NCI-H446 (cell line): ENCODE measurements around the gene MOB1A.
"Not testable (repeated sequence)": the region's sequence is repeated elsewhere in the genome, so short reads cannot be mapped to it uniquely, and the experiment has no call there.

Source experiments
- DNase-seq, 2 experiments: peaks; one replicate each; lab custom pipeline; 2025; lab: John Stamatoyannopoulos, UW

The MOB1A gene

DNA sequence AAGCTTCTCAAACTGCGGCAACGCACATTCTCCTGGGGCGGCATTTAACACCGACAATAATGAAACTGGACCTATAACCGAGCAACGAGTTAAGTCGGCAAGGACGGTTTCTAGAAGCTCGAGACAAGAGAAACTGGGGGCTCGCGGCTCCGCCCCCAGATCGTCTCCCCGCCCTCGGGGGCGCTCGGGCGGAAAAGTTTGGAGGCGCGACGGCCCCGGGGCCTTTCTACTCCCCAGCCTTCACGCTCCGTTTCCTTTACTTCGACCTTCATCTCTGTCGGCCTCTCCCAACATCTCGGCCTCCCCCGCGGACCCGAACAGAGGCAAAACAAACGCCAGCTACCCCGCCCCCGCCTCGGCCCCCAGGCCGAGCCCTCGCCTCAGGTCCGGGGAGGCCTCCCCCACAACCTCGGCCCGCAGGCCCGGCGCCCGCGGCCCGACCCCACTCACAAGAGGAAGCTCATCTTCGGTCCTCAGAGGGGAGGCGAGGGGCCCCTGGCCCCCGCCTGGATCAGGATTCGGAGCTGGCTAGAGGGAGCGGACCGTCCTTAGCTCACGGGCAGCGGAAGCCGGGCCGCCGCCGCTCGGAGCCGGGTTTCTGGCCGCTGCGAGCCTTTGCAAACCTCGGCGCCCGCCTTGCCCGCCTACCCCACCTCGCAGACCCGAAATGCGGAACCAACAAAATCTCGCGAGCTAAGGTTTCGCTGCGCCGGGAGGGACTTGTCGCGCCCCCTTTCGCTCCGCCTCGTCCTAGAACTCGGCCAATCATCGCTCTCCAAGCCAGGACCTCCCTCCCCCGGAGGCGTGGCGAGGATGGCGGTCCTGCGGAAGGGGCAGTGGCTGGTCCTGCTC lies at the start of gene MOB1A:
Gene MOB1A (minus strand): TSS at position 669 of the 852 bp plus-strand sequence. CDS start 205 bp downstream, at position 464.
- DNase-seq, result peak; percentile 96 to 98

DNA sequence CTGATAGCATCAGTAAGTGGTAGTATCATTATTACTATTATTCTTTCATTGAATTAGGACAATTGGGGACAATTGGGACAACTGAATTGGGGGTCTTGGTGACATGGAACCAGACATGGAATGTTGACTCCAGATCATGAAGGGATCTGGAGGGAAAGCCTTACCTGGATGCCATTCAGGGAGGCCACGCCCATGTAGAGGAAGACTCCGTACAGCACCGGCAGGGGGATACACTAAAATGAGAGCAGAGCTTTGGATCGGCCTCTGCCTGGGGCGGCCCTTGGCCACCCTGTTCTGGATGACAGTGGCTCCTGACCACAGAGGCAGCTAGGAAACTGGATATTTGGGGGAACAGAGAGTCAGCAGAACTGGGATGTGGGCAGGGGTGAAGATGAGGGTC lies 49.0 kb upstream of the MOB1A start:
- DNase-seq, result no peak

DNA sequence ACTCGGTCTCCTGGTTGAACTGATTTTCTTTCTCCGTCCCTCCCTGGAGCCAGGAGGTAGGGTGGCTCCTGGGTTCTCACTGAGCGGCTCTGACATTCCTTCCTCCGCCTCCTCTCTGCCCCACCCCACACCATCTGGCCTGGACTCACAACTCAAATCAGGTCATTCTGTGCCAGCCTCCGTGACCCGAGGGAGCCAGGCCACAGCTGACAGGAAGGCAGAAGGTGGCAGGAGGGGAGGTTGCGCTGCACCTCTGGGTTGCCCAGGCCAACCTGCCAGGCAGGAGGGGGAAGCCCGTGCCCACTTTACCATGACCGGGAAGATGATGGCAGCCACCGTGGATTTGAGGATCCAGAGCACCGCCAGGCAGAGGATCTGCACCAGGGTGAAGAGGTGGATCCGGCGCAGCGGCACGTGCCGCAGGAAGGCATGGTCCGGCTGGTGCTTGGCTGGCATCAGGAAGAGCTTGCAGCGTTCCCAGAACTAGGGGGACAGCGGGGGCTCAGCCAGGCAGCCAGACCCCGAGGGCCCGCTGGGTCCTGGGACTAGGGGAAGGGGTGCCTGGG lies 48.1 kb upstream of the MOB1A start:
- no peak for DNase-seq

DNA sequence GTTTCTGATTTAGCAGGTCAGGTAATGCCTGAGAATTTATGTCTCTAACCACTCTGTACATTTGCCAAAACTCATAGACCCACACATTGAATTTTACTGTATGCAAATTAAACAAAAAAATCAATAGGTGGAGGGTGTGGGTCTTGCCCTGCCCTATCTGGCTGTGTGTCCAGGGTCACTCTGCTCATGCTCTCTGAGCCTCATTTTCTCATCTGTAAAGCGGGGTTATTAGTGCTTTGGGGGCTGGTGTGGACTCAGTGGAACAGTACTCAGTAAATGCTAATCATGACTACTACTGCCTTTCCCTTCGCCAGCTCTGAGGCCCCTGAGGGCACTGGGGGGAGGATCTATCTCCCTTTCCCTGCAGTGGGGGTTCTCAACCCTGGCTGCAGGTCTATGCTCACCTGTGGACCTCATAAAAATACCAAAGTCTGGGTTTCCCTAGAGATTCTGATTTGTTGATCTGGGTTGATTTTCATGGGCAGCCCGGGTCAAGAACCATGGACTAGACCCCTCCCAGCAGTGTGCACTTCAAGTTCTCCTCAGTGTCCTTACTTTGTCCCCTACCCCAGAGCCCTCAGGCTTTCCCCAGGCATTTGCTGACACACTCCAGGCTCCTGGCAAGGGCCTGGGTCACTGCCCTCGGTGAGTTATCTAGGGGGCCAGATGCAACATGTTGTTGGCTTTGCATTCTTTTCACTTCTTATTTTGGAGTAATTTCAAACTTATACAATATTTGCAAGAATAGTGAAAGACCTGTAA lies 47.2 kb upstream of the MOB1A start:
- no peak for DNase-seq

DNA sequence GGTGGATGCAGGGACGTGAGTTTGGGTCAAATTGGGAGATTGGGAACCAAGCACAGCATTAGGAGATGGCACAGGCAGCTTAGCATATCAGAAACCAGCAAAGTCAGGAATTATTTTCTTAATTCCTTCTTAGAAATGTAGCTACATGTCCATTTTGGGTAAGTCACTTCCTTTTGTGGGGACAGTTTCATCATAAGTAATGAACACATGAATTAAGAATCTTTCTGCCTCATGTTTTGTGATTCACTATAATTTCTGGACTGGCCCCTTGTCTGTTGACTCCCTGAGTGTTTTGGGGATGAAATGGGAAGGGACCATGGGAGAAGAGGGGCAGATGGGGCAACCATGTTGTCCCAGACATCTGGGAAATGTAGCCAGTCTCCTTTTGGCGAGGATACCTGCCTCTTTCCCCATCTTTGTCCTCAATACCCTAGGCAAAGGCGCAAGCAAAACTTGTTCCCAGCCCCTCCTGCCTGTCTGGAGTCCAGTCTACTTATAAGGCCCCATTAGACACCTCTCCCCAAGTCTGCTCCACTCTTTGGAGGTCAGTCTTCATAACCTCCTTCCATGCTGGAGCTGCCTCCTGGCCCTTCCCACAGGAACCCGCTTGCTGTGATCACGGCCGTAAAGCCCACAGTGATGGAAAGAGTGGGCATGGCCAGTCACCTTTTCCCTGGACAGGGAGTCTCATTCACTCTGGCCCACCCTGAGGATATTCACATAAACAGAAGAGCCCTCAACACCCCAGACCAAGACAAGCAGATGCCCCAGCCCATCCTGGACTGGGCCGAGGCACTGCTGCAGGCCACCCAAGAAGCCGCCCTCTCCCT lies 45.5 kb upstream of the MOB1A start:
- no peak for DNase-seq

DNA sequence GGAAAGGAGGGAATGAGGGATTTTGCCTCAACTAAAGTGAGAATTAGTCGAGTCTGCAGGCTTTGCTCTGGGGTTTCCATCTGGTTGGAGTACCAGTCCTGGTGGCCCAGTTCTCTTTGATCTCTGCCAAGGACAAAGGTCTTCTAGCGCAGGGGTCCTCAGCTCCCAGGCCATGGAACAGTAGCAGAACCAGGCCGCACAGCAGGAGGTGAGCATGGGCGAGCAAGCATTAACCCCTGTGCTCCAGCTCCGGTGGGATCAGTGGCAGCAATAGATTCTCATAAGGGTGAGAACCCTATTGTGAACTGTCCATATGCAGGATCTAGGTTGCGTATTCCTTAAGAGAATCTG lies 43.6 kb upstream of the MOB1A start:
- DNase-seq, result no peak

DNA sequence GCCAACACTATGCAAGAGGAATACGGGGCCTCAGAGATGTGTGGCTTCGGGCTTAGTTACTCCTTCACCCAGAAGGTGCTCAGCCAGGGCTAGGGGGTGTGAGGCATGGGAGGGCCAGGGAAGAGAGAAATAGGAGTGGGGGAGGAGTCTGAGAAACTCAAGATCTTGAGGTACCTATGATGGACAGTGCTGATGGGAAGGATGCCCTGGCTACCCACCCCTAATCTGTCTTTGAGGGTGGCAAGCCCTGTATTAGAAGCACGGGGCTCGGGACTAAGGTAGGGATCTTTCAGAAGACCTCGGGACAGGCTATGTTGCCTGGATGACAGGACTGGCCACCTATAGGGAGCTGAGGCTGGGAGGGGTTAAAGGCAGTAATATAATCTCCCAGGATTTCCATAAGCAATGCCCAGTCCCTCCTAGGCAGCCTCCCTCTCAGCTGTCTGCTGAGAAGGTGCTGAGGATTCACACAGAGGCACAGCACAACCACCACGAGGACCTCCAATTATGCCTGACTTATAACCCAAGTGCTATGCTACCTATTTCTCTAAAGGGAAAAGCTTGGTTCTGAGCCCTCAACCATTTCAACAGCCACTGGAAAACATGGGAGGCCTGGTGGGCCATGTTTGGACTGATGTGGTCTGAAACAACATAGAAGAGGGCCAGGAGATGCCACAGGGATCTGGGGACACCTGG lies 43.1 kb upstream of the MOB1A start:
- DNase-seq, result no peak

DNA sequence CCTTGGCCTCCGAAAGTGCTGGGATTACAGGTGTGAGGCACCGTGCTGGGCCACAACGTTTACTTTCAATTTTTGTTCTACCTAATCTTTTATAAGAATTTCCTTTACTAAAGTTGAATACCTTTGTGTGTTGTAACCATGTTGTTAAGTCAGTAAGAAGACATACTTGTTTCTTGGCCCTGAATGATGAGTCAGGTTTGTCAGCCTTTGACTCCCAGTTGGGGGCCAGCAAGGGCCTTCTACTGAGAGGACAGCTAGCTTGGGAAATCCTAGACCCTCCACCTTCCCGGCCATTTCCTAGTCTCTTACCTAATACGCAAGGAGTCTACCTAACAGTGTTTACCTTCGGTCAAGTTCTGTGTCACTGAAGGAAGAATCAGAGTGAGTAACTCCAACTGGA lies 42.4 kb upstream of the MOB1A start:
- no peak for DNase-seq

DNA sequence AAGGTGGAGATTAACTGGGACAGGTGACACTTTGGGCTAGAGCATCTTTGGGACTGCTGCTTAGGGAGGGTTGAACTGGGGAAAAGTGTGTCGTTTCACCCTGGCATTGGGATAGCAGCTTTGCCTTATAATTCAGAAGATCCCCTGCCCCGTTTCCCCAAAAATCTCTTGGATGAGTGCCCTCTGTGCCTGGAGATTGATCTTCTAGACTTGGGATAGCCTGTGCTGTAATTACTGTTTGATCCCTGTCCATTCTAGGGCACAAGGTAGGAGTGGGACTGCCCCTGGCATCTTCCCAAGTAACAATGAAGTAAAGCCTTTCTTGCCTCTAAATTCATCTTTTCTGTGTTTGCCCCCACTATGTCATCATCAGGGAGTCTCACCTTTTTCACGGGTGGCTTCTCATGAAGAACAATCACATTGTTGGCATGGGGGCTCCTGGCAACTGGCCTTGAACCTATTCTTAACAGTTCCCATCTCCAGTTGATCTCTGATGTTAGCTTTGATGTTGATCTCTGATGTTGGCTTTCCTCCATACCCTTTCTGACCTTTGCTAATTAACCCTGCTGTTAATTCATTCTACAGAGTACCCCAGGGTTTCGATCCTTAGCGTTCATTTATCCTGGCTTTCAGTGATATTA lies 41.3 kb upstream of the MOB1A start:
- no peak for DNase-seq

DNA sequence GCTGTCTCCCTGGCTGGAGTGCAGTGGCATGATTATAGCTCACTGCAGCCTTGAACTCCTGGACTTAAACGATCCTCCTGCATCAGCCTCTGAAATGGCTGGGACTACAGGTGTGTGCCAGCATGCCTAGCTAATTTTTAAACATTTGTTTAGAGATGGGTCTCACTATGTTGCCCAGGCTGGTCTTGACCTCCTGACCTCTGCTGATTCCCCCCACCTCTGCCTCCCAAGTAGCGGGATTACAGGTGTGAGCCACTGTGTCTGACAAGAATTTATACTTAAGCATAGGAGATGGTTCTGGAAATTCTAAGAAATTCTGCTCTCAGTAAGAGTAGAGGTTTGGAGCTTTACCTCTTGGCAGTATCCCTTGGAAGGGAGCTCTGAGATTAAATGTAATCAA lies 38.0 kb upstream of the MOB1A start:
- no peak for DNase-seq

DNA sequence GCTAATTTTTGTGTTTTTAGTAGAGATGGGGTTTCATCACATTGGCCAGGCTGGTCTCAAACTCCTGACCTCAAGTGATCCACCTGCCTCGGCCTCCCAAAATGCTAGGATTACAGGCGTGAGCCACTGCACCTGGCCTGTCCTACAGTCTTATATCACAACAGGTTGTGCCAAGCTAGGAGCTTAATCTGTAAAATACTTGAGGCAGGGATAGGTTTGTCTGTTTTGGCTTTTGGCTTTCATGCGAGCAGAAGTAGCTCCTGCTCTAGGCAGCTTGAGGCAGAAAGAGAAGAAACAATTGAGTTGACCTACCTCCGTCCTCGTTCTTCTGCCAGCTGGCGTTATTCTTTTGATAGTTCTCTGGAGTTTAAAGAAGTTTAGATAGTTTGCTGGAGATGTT lies 37.1 kb upstream of the MOB1A start:
- not testable (repeated sequence) for DNase-seq

DNA sequence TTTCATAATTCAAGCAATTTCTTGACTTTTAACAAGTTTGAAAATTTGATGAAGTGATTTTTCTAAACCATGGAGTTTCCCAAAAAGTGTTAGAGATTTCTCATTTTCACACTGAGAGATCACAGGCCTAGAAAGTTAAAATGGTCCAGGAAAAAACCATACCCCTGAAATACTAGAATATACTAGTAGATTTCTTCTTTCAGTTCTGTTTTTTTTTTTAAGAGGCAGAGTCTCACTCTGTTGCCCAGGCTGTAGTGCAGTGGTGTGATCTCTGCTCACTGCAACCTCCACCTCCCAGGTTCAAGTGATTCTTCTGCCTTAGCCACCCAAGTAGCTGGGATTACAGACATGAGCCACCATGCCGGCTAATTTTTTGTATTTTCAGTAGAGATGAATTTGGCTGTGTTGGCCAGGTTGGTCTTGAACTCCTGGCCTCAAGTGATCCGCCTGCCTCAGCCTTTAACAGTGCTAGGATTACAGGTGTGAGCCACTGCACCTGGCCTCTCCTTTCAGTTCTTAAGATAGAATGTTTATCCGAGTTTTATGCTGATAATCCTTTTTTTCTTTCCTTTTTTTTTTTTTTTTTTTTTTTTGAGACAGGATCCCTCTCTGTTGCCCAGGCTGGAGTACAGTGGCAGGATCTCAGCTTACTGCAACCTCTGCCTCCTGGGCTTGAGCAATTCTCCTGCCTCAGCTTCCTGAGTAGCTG lies 34.2 kb upstream of the MOB1A start:
- DNase-seq, result no peak

DNA sequence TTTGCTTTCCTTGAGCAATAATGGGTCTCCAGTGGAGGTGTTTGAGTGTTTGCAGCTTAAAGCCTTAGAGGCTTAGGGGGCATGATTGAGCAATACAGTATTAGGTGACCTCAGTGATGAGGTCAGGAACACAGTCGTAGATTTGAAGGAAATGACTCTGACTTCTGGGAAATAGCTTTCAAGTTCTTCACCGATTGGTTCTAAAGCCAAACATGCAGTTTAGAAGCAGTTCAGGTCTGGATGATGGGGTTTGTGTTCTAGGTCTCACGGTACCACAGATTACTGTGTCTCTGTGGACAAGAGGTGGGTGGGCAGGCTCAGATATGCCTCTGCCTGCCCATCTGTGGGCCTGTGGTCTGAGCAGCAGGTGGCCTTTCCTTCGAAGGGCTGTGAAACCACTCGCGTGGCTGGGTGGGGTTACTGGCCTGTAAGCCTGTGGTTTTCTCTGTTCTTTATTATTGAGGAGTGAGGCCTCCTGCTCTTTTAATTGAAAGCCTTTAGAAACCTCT lies 27.6 kb upstream of the MOB1A start:
- DNase-seq, result no peak

DNA sequence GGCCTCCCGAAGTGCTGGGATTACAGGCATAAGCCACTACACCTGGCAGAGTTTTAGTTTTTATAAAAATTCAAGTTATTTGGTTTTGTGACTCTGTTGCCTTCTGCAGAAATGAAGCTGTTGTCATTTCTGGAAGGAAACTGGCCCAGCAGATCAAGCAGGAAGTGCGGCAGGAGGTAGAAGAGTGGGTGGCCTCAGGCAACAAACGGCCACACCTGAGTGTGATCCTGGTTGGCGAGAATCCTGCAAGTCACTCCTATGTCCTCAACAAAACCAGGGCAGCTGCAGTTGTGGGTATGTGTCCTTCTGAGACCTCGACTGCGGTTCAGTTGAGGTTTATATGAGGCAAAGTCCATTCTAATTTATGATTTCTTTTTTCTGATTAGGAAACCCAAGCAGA lies 26.9 kb upstream of the MOB1A start:
- DNase-seq, result no peak

DNA sequence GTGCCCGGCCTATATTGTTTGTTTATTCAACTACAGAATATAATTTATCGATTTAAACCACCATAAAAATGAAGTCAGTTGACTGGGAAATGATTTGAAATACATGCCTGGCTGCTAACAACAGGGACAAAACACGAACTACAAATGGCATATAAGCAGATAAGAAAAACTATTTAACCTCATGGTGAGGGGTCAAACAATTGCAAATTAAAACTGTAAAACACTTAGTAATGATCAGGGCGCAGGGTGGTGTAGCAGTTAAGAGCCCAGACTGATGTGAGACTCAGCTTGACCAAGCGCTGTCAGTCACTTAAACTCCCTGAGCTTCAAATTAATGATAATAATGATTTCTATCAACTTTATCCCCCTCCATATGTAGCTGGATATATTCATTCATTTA lies 26.4 kb upstream of the MOB1A start:
- DNase-seq, result no peak

DNA sequence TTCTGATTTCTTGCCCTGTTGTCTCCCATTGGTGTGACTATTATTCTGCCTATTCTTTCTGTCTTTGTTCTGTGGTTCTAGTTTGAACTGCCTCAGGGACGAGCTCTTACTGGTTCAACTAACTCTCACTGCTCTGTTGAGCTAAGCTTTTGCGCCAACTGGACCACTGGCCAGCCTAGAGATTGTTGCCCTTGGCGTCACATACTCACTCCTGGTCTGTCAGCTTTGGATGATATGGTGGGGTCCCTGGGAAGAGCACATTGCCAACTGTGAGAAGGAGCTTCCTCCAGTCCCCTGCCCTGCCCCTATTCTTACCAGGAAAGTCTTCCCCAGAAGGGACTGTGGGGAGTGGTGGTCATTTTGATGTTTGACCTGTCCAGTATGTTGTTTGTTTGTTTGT lies 25.8 kb upstream of the MOB1A start:
- DNase-seq, result no peak

DNA sequence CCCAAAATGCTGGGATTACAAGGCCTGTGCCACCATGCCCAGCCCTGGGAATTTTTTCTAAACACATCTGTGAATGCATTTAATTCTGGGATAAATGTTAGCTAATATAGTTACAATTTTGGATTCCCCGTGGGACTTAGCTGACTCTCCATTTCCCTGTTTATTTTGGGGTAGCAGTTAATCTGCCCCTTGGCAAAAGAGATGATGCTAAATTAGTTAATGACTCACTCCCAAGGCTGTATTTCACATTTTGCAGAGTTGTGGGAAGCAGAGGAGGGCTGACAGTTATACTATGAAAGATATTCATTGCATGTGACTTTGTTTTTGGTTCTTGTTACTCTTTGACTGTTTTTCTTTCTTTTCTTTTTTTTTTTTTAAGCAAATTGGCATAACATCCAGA lies 22.9 kb upstream of the MOB1A start:
- DNase-seq, result no peak

DNA sequence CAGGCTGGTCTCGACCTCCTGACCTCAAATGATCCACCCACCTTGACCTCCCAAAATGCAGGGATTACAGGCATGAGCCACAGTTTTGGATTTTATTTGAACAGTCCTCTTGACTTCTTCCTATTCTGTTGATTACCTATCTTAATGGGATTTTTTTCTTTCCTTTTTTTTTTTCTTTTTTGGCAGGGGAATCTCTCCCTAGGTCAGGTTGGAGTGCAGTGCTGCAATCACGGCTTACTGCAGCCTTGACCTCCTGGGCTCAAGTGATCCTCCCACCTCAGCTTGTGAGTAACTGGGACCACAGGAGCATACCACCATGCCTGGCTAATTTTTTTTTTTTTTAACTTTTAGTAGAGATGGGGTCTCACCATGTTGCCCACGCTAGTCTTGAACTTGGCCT lies 22.5 kb upstream of the MOB1A start:
- no peak for DNase-seq

DNA sequence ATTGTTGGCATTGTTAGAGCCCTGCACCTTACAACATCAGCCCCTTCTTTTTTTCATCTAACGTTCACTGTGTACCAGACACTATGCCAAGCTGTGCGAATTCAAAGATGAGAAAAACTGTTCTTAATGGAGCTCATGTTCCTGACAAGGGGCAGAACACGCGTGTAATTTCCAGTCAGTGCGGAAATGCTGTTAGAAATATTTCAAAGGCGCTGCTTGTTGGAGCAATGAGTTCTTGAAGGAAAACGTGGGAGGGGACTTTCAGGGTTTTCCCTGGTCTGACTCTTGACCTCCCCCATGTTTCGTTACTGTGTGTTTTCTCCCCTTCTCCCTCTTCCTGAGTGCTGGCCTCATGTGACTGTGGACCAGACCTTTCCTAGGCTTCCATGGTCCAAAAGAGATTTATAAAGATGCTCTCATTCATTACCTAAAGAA lies 21.2 kb upstream of the MOB1A start:
- DNase-seq, result no peak

DNA sequence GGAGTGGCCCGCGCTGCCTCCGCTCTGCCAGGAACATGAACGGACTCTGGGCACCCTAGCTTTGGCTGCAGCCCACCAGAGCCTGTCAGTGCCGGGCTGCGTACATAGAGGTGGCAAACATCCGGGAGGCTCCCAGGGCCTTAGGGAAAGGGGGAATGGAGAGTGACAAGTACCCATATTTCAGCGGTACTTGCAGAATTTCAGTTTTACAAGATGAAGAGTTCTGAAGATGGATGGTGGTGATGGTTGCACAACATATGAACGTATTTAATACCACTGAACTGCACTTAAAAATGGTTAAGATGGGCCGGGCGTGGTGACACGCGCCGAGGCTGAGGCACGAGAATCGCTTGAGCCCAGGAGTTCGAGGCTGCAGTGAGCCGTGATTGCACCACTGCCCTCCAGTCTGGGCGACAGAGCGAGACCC lies 20.6 kb upstream of the MOB1A start:
- DNase-seq, result no peak
